WTC11 (cell line): ENCODE results near the gene GALNT6.

Experiments
- CTCF ChIP-seq: fragments of 200-600 bp; IDR thresholded peaks from 2 replicates; pipeline ENCODE4 v1.8.0; 2022; ENCODE audit warnings: antibody characterized with exemption
- ELF4 ChIP-seq: sonication (generic); formaldehyde crosslinking; IDR thresholded peaks from 2 replicates; pipeline ENCODE4 v1.8.1; 2022; ENCODE audit warnings: low read depth, mild to moderate bottlenecking, moderate library complexity, missing genetic modification reagents
- TF ChIP-seq, protein P1 (sequence below): sonication (generic); formaldehyde crosslinking; IDR thresholded peaks from 2 replicates; pipeline ENCODE4 v1.8.0; 2022; ENCODE audit warnings: mild to moderate bottlenecking, missing genetic modification reagents

- TF ChIP-seq ELF4 = no peak
- no peak for TF ChIP-seq CTCF
- TF ChIP-seq, protein P1, sequence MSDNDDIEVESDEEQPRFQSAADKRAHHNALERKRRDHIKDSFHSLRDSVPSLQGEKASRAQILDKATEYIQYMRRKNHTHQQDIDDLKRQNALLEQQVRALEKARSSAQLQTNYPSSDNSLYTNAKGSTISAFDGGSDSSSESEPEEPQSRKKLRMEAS (CRISPR knock-in tag) = no peak
These were observed 4.4 kb upstream of the GALNT6 start for GRCh38 chr12:51395283-51396230.
